ENCODE results near the gene MUC4. TPM values are rescaled to one million over a fixed set of nuclear protein-coding genes. Genes with fewer than 3 reads are reported as not detected.

MUC4 gene
- total and polyA plus RNA-seq, 2 of the 4 experiments (the other 2 are of a cell fraction), result not detected

DNA sequence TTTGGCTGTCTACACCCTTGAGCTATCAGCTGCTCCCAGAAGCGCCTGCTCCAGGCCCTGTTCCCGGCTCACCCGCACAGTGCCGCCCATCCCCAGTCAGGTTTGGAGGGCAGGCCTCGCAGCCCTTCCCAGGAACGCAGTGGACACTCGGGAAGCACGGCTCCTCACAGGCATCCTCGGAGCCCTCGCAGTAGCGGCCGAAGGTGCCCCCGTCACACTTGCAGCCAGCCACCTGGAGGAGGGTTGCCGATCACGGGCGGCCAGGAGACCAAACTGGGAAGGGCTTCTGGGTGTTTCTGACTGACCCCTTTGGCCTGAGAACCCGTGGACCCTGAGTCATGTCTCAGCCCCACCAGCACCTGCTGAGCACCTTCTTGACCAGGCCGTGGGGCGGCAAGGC lies 57.6 kb downstream of the MUC4 start:
- in situ Hi-C loops (cut with MboI; ENCODE audit: low sequenced_read_pairs), result no loop called here
- no peak overlapping the region for H2BK120ac ChIP-seq (ENCODE audit: low read depth, low read length)
- no peak overlapping the region for H4K8ac ChIP-seq (ENCODE audit: low read depth in 2 of 2, low read length in 2 of 2)
- no peak overlapping the region for H3K23ac ChIP-seq (ENCODE audit: low read depth, low read length)
- intact Hi-C loops (cut with micrococcal nuclease), result no loop called here
- no peaks in the 10 kb centered on the region for H3K9me3 ChIP-seq (ENCODE audit: control insufficient read depth, insufficient read depth, low read length)
- no peak overlapping the region for H2AFZ ChIP-seq (replicated peaks; ENCODE audit: low read length, poor library complexity)
- no peak overlapping the region for H2AK9ac ChIP-seq (replicated peaks; ENCODE audit: low read depth, low read length, poor library complexity)
- no peak overlapping the region for H2BK15ac ChIP-seq (ENCODE audit: low read depth, low read length)
- H3K9me1 ChIP-seq (ENCODE audit: insufficient read depth, low read length), result no peaks in the 10 kb centered on the region; the same call in 1 of the 2 replicates
- TF ChIP-seq NFE2L2 (IDR thresholded peaks at IDR 0.05; ENCODE audit: low read depth, low read length), result no peak
- TF ChIP-seq BHLHE40 (IDR thresholded peaks at IDR 0.05; ENCODE audit: low read depth, low read length), result no peak
- TF ChIP-seq, protein P1, sequence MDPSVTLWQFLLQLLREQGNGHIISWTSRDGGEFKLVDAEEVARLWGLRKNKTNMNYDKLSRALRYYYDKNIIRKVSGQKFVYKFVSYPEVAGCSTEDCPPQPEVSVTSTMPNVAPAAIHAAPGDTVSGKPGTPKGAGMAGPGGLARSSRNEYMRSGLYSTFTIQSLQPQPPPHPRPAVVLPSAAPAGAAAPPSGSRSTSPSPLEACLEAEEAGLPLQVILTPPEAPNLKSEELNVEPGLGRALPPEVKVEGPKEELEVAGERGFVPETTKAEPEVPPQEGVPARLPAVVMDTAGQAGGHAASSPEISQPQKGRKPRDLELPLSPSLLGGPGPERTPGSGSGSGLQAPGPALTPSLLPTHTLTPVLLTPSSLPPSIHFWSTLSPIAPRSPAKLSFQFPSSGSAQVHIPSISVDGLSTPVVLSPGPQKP (IDR thresholded peaks at IDR 0.05; ENCODE audit: borderline replicate concordance, low read depth, low read length), result no peak
- TF ChIP-seq, protein P2, sequence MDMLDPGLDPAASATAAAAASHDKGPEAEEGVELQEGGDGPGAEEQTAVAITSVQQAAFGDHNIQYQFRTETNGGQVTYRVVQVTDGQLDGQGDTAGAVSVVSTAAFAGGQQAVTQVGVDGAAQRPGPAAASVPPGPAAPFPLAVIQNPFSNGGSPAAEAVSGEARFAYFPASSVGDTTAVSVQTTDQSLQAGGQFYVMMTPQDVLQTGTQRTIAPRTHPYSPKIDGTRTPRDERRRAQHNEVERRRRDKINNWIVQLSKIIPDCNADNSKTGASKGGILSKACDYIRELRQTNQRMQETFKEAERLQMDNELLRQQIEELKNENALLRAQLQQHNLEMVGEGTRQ (IDR thresholded peaks at IDR 0.05; ENCODE audit: low read depth, low read length), result no peak
- no peak for TF ChIP-seq CEBPB (IDR thresholded peaks at IDR 0.05; ENCODE audit: low read depth, low read length)
- H4K5ac ChIP-seq (ENCODE audit: low read depth, low read length), result no peak overlapping the region
- no peaks in the 10 kb centered on the region for H3K4me1 ChIP-seq (ENCODE audit: control insufficient read depth, insufficient read depth, low read length)
- dilution Hi-C loops (cut with HindIII; ENCODE audit: low sequenced_read_pairs, unreplicated experiment), result no loop called here
- H3K36me3 ChIP-seq (ENCODE audit: control insufficient read depth, insufficient read depth, low read length), result no peaks in the 10 kb centered on the region
- no peak overlapping the region for H3K56ac ChIP-seq (ENCODE audit: extremely low read depth, insufficient read depth, low read length)
- no peak overlapping the region for H3K9ac ChIP-seq (ENCODE audit: low read depth, low read length)
- no peak overlapping the region for H2BK5ac ChIP-seq (ENCODE audit: low read depth, low read length, poor library complexity, severe bottlenecking)
- whole genome bisulfite sequencing, 2 experiments (ENCODE audit: extremely low coverage in 2 of 2, insufficient read length in 1 of 2), result 89% methylated on average over 6 of the region's 19 CpGs; no CpG with 5 or more reads in 1 of the 2 experiments
- no peak overlapping the region for H3K4me3 ChIP-seq (ENCODE audit: insufficient read depth, low read depth, low read length)
- no peak overlapping the region for H4K91ac ChIP-seq (ENCODE audit: insufficient read depth, low read depth, low read length)
- no peak overlapping the region for H3K4me2 ChIP-seq (ENCODE audit: low read depth, low read length)
- ChIA-PET POLR2A (ENCODE audit: unreplicated experiment) (no interaction called here), CTCF (no interaction called here)
- H2BK20ac ChIP-seq (ENCODE audit: low read depth, low read length), result no peak overlapping the region
- H3K14ac ChIP-seq (replicated peaks; ENCODE audit: low read depth, low read length), result no peak overlapping the region
- no peak overlapping the region for H2AK5ac ChIP-seq (ENCODE audit: low read depth, low read length)
- no peak overlapping the region for H3K18ac ChIP-seq (ENCODE audit: low read depth, low read length)
- H3K4ac ChIP-seq (ENCODE audit: low read depth, low read length), result no peak overlapping the region
- H3K27me3 ChIP-seq (ENCODE audit: control insufficient read depth, insufficient read depth, low read length), result peaks cover 32% of the 10 kb centered on the region
- DNase-seq, result no peak
- no TSS peak for BruUV-seq (replicated peaks)
- H4K20me1 ChIP-seq (ENCODE audit: insufficient read depth, low read length), result no peaks in the 10 kb centered on the region
- no peaks in the 10 kb centered on the region for H3K79me1 ChIP-seq (ENCODE audit: low read depth in 1 of 2, low read length in 2 of 2)
- ATAC-seq (ENCODE audit: low read depth), result no peak
- H3K27ac ChIP-seq (ENCODE audit: insufficient read depth, low read length), result no peak overlapping the region

Data from IMR-90 (cell line).